PC-3 (cell line): ENCODE results near the gene KISS1R. TPM values are rescaled to one million over a fixed set of nuclear protein-coding genes. Genes with fewer than 3 reads are reported as not detected.
"Not testable (repeated sequence)": the region's sequence is repeated elsewhere in the genome, so short reads cannot be mapped to it uniquely, and the experiment has no call there.

ENCODE experiments used
- ATAC-seq: fragments of 200-7000 bp; cut with Tn5 transposase; 2 replicates; pipeline ENCODE4 v1.9.1; 2020; ENCODE audit warnings: mild to moderate bottlenecking, moderate library complexity
- BruUV-seq: library from RNA; stranded (reverse); fragments of 400-500 nt; replicated peaks from 2 replicates; lab custom pipeline; 2021; lab: Mats Ljungman, UMichigan
- CTCF ChIA-PET: fragments of 300-600 bp; sonication (Branson Sonifier 250); formaldehyde crosslinking; loops from one replicate; lab custom pipeline; 2022; ENCODE audit warnings: antibody characterized with exemption; lab: Charles Lee
- POLR2A ChIA-PET: fragments of 300-600 bp; sonication (Branson Sonifier 250); formaldehyde crosslinking; loops from one replicate; lab custom pipeline; 2022; ENCODE audit warnings: antibody characterized with exemption; ENCODE audit not compliant: unreplicated experiment; lab: Charles Lee
- DNase-seq: peaks from one replicate; pipeline ENCODE4 v3.0.0-alpha.2; 2015
- H2AFZ ChIP-seq: fragments of 300-600 bp; sonication (generic); 2 replicates; pipeline ENCODE4 v1.6.0; 2016; ENCODE audit warnings: antibody characterized with exemption, low read length
- H3F3A ChIP-seq: fragments of 300-600 bp; sonication (generic); one replicate; pipeline ENCODE4 v1.6.0; 2017; ENCODE audit warnings: antibody characterized with exemption, low read length, control low read depth, mild to moderate bottlenecking; ENCODE audit not compliant: unreplicated experiment
- H3K27ac ChIP-seq: fragments of 300-600 bp; sonication (generic); 2 replicates; pipeline ENCODE4 v1.5.1; 2016; ENCODE audit warnings: mild to moderate bottlenecking, low read length
- H3K27me3 ChIP-seq: fragments of 300-600 bp; sonication (generic); 2 replicates; pipeline ENCODE4 v1.6.1; 2016; ENCODE audit warnings: low read length, mixed read lengths
- H3K36me3 ChIP-seq: fragments of 300-600 bp; sonication (generic); 2 replicates; pipeline ENCODE4 v1.6.1; 2016; ENCODE audit warnings: low read depth, mixed run types, low read length, mixed read lengths
- H3K4me1 ChIP-seq: fragments of 300-600 bp; sonication (generic); 2 replicates; pipeline ENCODE4 v1.5.1; 2016; ENCODE audit warnings: low read length; ENCODE audit not compliant: insufficient read depth
- H3K4me2 ChIP-seq: fragments of 300-600 bp; sonication (generic); 2 replicates; pipeline ENCODE4 v1.6.0; 2016; ENCODE audit warnings: low read length
- H3K4me3 ChIP-seq: fragments of 300-600 bp; sonication (generic); 2 replicates; pipeline ENCODE4 v1.5.1; 2016; ENCODE audit warnings: mild to moderate bottlenecking, low read length, mixed read lengths
- H3K79me2 ChIP-seq: fragments of 300-600 bp; sonication (generic); 2 replicates; pipeline ENCODE4 v1.6.1; 2017; ENCODE audit warnings: low read length, mixed read lengths
- H3K9ac ChIP-seq: fragments of 300-600 bp; sonication (generic); 2 replicates; pipeline ENCODE4 v1.6.0; 2016; ENCODE audit warnings: mild to moderate bottlenecking, low read length
- H3K9me2 ChIP-seq: fragments of 300-600 bp; sonication (generic); replicated peaks from 2 replicates; pipeline ENCODE4 v1.6.1; 2016; ENCODE audit warnings: mixed run types, low read length, mixed read lengths
- H3K9me3 ChIP-seq: fragments of 300-600 bp; sonication (generic); 2 replicates; pipeline ENCODE4 v1.6.1; 2016; ENCODE audit warnings: low read length, mixed read lengths
- H4K20me1 ChIP-seq: fragments of 300-600 bp; sonication (generic); 2 replicates; pipeline ENCODE4 v1.6.1; 2016; ENCODE audit warnings: low read length, mixed read lengths
- EZH2 ChIP-seq: fragments of 300-600 bp; sonication (generic); IDR thresholded peaks from one replicate; pipeline ENCODE4 v1.6.1; 2017; ENCODE audit warnings: antibody characterized with exemption, mild to moderate bottlenecking, low read length; ENCODE audit not compliant: unreplicated experiment
- EZH2phosphoT487 ChIP-seq: fragments of 300-600 bp; sonication (generic); IDR thresholded peaks from 2 replicates; pipeline ENCODE4 v1.6.1; 2018; ENCODE audit warnings: mild to moderate bottlenecking, antibody characterized with exemption, low read length, borderline replicate concordance
- intact Hi-C: fragments of 100-400 bp; cut with micrococcal nuclease; formaldehyde crosslinking; loops from 2 replicates; pipeline ENCODE4 v1.9.0; 2023
- total RNA-seq: library from RNA; depleted of rRNA; stranded (reverse); fragments of >200 nt; gene quantifications from 2 replicates; pipeline ENCODE4 v1.2.3, GENCODE V29; 2014
- TF ChIP-seq, protein P1 (sequence below): fragments of 300-600 bp; sonication (generic); conservative IDR thresholded peaks from 2 replicates; pipeline ENCODE4 v1.5.1; 2017; ENCODE audit warnings: antibody characterized with exemption, low read depth, mild to moderate bottlenecking, low read length

The KISS1R gene
- total RNA-seq, 1 experiment from 2014 or later, result 3.9 TPM

DNA sequence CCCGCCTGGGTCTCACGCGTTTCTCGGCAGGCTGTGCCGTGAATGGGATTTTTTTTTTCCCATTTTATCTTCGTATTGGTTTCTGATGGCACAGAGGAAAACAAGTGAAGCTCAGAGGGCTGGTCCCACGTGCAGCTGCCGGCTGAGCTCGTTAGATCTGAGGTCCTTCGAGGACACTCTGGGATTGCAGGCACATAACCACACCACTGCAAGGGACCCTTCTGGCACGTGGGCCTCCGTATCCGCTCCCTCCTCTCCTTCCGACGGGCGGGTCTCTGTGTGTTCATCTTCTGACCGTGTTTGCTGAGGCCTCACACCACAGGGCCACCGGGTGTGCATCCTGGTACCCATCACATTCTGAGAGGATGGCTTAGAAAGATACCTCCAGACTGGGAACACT is 41.0 kb upstream of the KISS1R start:
- Histone ChIP-seq H3K4me1 (no peaks in the 10 kb centered on the region), H3K79me2 (no peaks in the 10 kb centered on the region), H3K9ac (no peak overlapping the region), H3K27me3 (no peaks in the 10 kb centered on the region), H3F3A (no peaks in the 10 kb centered on the region), H3K36me3 (no peaks in the 10 kb centered on the region; the same call in 1 of the 2 replicates), H3K9me3 (no peaks in the 10 kb centered on the region), H3K27ac (no peak overlapping the region), H3K4me2 (no peak overlapping the region), H3K4me3 (no peak overlapping the region), H4K20me1 (no peaks in the 10 kb centered on the region), H3K9me2 (no peaks in the 10 kb centered on the region), H2AFZ (no peak overlapping the region)
- ChIA-PET CTCF (no interaction called here), POLR2A (interaction anchor here (0.7 kb wide), 2 partner anchors 13 to 167 kb away, joined by 5 to 9 read pairs; no protein-coding TSS in a partner anchor)
- intact Hi-C loops, result no loop called here
- DNase-seq (no peak), ATAC-seq (no peak)
- no TSS peak for BruUV-seq
- TF ChIP-seq EZH2phosphoT487 (no peak), EZH2 (no peak)
- TF ChIP-seq, protein P1, sequence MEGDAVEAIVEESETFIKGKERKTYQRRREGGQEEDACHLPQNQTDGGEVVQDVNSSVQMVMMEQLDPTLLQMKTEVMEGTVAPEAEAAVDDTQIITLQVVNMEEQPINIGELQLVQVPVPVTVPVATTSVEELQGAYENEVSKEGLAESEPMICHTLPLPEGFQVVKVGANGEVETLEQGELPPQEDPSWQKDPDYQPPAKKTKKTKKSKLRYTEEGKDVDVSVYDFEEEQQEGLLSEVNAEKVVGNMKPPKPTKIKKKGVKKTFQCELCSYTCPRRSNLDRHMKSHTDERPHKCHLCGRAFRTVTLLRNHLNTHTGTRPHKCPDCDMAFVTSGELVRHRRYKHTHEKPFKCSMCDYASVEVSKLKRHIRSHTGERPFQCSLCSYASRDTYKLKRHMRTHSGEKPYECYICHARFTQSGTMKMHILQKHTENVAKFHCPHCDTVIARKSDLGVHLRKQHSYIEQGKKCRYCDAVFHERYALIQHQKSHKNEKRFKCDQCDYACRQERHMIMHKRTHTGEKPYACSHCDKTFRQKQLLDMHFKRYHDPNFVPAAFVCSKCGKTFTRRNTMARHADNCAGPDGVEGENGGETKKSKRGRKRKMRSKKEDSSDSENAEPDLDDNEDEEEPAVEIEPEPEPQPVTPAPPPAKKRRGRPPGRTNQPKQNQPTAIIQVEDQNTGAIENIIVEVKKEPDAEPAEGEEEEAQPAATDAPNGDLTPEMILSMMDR, result no peak

DNA sequence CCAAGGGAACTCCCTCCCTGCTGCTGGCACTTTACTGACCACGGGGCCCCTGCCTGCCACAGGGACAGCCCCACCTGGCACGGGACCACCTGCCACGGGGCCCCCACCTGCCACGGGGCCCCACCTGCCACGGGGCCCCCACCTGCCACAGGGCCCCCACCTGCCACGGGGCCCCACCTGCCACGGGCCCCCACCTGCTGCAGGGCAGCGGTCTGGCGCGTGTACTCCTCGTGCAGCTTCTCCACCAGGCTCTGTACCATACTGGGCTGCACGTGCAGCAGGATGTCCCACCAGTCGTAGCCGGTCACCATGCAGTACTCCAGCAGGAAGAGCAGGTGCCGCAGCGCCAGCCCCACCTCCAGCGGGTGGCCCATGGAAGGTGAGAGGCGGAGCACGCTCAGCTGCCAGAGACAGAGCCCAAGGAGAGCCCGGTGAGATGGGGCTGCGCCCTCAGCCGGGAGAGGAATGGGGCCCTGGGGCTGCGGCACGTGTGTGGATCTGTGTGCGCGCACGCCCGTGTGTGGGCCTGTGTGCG is 40.3 kb upstream of the KISS1R start:
- Histone ChIP-seq H3K4me1 (no peaks in the 10 kb centered on the region), H3K27me3 (no peaks in the 10 kb centered on the region), H2AFZ (no peak overlapping the region), H3K9me2 (no peaks in the 10 kb centered on the region), H3F3A (no peaks in the 10 kb centered on the region), H3K79me2 (no peaks in the 10 kb centered on the region), H3K4me2 (no peak overlapping the region), H3K4me3 (no peak overlapping the region), H3K9me3 (no peaks in the 10 kb centered on the region), H3K9ac (no peak overlapping the region), H4K20me1 (no peaks in the 10 kb centered on the region), H3K27ac (no peak overlapping the region), H3K36me3 (peaks cover 5% of the 10 kb centered on the region; the same call in 1 of the 2 replicates)
- ATAC-seq (no peak), DNase-seq (no peak)
- BruUV-seq, result no TSS peak
- ChIA-PET CTCF (no interaction called here), POLR2A (no interaction called here)
- TF ChIP-seq EZH2 (no peak), EZH2phosphoT487 (no peak)
- TF ChIP-seq, protein P1, result no peak
- intact Hi-C loops, result no loop called here

DNA sequence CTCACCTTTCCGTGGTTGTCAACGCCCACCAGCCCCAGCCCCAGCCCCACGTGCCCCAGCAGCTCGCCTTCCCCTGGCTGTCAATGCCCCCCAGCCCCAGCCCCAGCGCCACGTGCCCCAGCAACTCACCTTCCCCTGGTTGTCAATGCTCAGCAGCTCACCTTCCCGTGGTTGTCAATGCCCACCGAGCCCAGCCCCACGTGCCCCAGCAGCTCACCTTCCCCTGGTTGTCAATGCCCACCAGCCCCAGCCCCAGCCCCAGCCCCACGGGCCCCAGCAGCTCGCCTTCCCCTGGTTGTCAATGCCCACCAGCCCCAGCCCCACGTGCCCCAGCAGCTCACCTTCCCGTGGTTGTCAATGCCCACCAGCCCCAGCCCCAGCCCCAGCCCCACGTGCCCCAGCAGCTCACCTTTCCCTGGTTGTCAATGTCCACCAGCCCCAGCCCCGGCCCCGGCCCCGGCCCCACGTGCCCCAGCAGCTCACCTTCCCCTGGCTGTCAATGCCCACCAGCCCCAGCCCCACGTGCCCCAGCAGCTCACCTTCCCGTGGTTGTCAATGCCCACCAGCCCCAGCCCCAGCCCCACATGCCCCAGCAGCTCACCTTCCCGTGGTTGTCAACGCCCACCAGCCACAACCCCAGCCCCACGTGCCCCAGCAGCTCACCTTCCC is 39.0 kb upstream of the KISS1R start:
- H3K79me2 ChIP-seq, POLR2A ChIA-PET, BruUV-seq, H3F3A ChIP-seq, H3K9ac ChIP-seq, H2AFZ ChIP-seq, intact Hi-C loops, H3K4me2 ChIP-seq, H3K9me2 ChIP-seq, H3K36me3 ChIP-seq, H3K27me3 ChIP-seq, DNase-seq, H3K9me3 ChIP-seq, H4K20me1 ChIP-seq, H3K27ac ChIP-seq, ATAC-seq, H3K4me3 ChIP-seq, H3K4me1 ChIP-seq: not testable (repeated sequence)
- CTCF ChIA-PET, result interaction anchor here (0.6 kb wide), 1 partner anchor 46 kb away, joined by 4 read pairs; no protein-coding TSS in a partner anchor

DNA sequence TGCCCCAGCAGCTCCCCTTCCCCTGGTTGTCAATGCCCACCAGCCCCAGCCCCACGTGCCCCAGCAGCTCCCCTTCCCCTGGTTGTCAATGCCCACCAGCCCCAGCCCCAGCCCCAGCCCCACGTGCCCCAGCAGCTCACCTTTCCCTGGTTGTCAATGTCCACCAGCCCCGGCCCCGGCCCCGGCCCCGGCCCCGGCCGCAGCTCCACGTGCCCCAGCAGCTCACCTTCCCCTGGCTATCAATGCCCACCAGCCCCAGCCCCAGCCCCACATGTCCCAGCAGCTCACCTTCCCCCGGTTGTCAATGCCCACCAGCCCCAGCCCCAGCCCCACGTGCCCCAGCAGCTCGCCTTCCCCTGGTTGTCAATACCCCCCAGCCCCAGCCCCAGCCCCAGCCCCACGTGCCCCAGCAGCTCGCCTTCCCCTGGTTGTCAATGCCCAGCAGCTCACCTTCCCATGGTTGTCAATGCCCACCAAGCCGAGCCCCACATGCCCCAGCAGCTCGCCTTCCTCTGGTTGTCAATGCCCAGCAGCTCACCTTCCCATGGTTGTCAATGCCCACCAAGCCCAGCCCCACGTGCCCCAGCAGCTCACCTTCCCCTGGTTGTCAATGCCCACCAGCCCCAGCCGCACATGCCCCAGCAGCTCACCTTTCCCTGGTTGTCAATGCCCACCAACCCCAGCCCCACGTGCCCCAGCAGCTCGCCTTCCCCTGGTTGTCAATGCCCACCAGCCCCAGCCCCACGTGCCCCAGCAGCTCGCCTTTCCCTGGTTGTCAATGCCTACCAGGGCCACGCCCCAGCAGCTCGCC is 38.2 kb upstream of the KISS1R start:
- POLR2A ChIA-PET, H3F3A ChIP-seq, DNase-seq, H3K4me2 ChIP-seq, H3K9me3 ChIP-seq, H3K27ac ChIP-seq, H3K9me2 ChIP-seq, H2AFZ ChIP-seq, H3K9ac ChIP-seq, H3K4me3 ChIP-seq, H3K79me2 ChIP-seq, intact Hi-C loops, H3K36me3 ChIP-seq, H3K27me3 ChIP-seq, H3K4me1 ChIP-seq, H4K20me1 ChIP-seq, BruUV-seq, ATAC-seq: not testable (repeated sequence)
- CTCF ChIA-PET, result interaction anchor here (0.6 kb wide), 1 partner anchor 45 kb away, joined by 4 read pairs; no protein-coding TSS in a partner anchor
